HEK293 (cell line): ENCODE results near the gene SOX6.

Experiments
- CTCF ChIA-PET: fragments of 350-600 bp; formaldehyde crosslinking; extraction: SDS; loops from one replicate; lab custom pipeline; 2021; ENCODE audit warnings: antibody characterized with exemption; lab: Yijun Ruan, JAX
- POLR2A ChIA-PET: fragments of 300-600 bp; formaldehyde crosslinking; extraction: SDS; loops from one replicate; lab custom pipeline; 2020; ENCODE audit warnings: antibody characterized with exemption, inconsistent platforms; lab: Yijun Ruan, JAX
- H3K27ac ChIP-seq: fragments of 200-500 bp; sonication (Bioruptor generic); 2 replicates; pipeline ENCODE4 v1.5.1; 2014; ENCODE audit warnings: low read depth, low read length, control low read depth, inconsistent platforms; ENCODE audit errors: extremely low read depth
- H3K36me3 ChIP-seq, 2 experiments: fragments of 200-500 bp in 1 of 2; sonication (Bioruptor generic) in 1 of 2; 1 replicate in 1 of 2; 2 replicates in 1 of 2; pipeline ENCODE4 v1.5.1; 2014 to 2017; ENCODE audit warnings: inconsistent platforms in 2 of 2, low read length in 2 of 2; ENCODE audit not compliant: control insufficient read depth in 2 of 2, insufficient read depth in 1 of 2
- H3K4me1 ChIP-seq: fragments of 200-500 bp; sonication (Bioruptor generic); 2 replicates; pipeline ENCODE4 v1.5.1; 2014; ENCODE audit warnings: mild to moderate bottlenecking, low read length, inconsistent platforms; ENCODE audit not compliant: control insufficient read depth, insufficient read depth
- H3K4me3 ChIP-seq: 2 replicates; pipeline ENCODE4 v1.5.1; 2011; ENCODE audit warnings: low read depth, mild to moderate bottlenecking, control low read depth, low read length, moderate library complexity
- H3K9me3 ChIP-seq: fragments of 200-500 bp; sonication (Bioruptor generic); 2 replicates; pipeline ENCODE4 v1.5.1; 2014; ENCODE audit warnings: low read depth, low read length, inconsistent platforms; ENCODE audit not compliant: control insufficient read depth, insufficient read depth
- ELK4 ChIP-seq: IDR thresholded peaks from 2 replicates; pipeline ENCODE4 v1.6.1; 2011; ENCODE audit warnings: mild to moderate bottlenecking, low read depth, low read length, borderline replicate concordance
- KLF1 ChIP-seq: fragments of 450-650 bp; formaldehyde crosslinking; IDR thresholded peaks from 2 replicates; pipeline ENCODE4 v1.5.1; 2016; ENCODE audit warnings: missing biosample characterization, missing genetic modification characterization
- KLF17 ChIP-seq: fragments of 450-650 bp; formaldehyde crosslinking; IDR thresholded peaks from 2 replicates; pipeline ENCODE4 v1.5.1; 2016; ENCODE audit warnings: missing biosample characterization, missing genetic modification characterization
- MYNN ChIP-seq: fragments of 450-650 bp; formaldehyde crosslinking; IDR thresholded peaks from 2 replicates; pipeline ENCODE4 v1.5.1; 2016; ENCODE audit warnings: missing biosample characterization, missing genetic modification characterization, borderline replicate concordance
- PRDM1 ChIP-seq: fragments of 450-650 bp; formaldehyde crosslinking; IDR thresholded peaks from 2 replicates; pipeline ENCODE4; 2016; ENCODE audit warnings: missing biosample characterization, missing genetic modification characterization
- ZBTB7A ChIP-seq: fragments of 450-650 bp; formaldehyde crosslinking; IDR thresholded peaks from 2 replicates; pipeline ENCODE4 v1.5.1; 2016; ENCODE audit warnings: low read depth, missing biosample characterization, missing genetic modification characterization
- ZNF18 ChIP-seq: fragments of 450-650 bp; formaldehyde crosslinking; IDR thresholded peaks from 2 replicates; pipeline ENCODE4 v1.5.1; 2016; ENCODE audit warnings: missing biosample characterization, missing genetic modification characterization
- ZNF202 ChIP-seq: fragments of 450-650 bp; formaldehyde crosslinking; IDR thresholded peaks from 2 replicates; pipeline ENCODE4 v1.5.1; 2016; ENCODE audit warnings: missing biosample characterization, missing genetic modification characterization, borderline replicate concordance
- ZNF223 ChIP-seq: fragments of 450-650 bp; formaldehyde crosslinking; IDR thresholded peaks from 2 replicates; pipeline ENCODE4 v1.5.1; 2016; ENCODE audit warnings: missing biosample characterization, missing genetic modification characterization
- ZNF280C ChIP-seq: fragments of 450-650 bp; formaldehyde crosslinking; IDR thresholded peaks from 2 replicates; pipeline ENCODE4 v1.5.1; 2016; ENCODE audit warnings: missing biosample characterization, missing genetic modification characterization
- ZNF302 ChIP-seq: fragments of 450-650 bp; formaldehyde crosslinking; IDR thresholded peaks from 2 replicates; pipeline ENCODE4 v1.5.1; 2016; ENCODE audit warnings: missing biosample characterization, missing genetic modification characterization, low read depth
- ZNF366 ChIP-seq: fragments of 450-650 bp; formaldehyde crosslinking; conservative IDR thresholded peaks from 2 replicates; pipeline ENCODE4 v1.5.1; 2016; ENCODE audit warnings: missing biosample characterization, missing genetic modification characterization
- ZNF48 ChIP-seq: fragments of 450-650 bp; formaldehyde crosslinking; IDR thresholded peaks from 2 replicates; pipeline ENCODE4 v1.5.1; 2016; ENCODE audit warnings: missing biosample characterization, missing genetic modification characterization
- ZNF488 ChIP-seq: fragments of 450-650 bp; formaldehyde crosslinking; IDR thresholded peaks from 2 replicates; pipeline ENCODE4 v1.5.1; 2016; ENCODE audit warnings: missing biosample characterization, missing genetic modification characterization
- ZNF521 ChIP-seq: fragments of 450-650 bp; formaldehyde crosslinking; IDR thresholded peaks from 2 replicates; pipeline ENCODE4 v1.5.1; 2017; ENCODE audit warnings: missing biosample characterization, mild to moderate bottlenecking, missing genetic modification characterization
- ZNF529 ChIP-seq: fragments of 450-650 bp; formaldehyde crosslinking; IDR thresholded peaks from 2 replicates; pipeline ENCODE4 v1.5.1; 2017; ENCODE audit warnings: missing genetic modification characterization, missing biosample characterization; ENCODE audit not compliant: insufficient replicate concordance
- ZNF530 ChIP-seq: fragments of 450-650 bp; formaldehyde crosslinking; IDR thresholded peaks from 2 replicates; pipeline ENCODE4 v1.5.1; 2016; ENCODE audit warnings: low read depth, missing biosample characterization, missing genetic modification characterization
- ZNF571 ChIP-seq: fragments of 450-650 bp; formaldehyde crosslinking; IDR thresholded peaks from 2 replicates; pipeline ENCODE4 v1.5.0; 2017; ENCODE audit warnings: missing biosample characterization, missing genetic modification characterization
- ZNF623 ChIP-seq: fragments of 450-650 bp; formaldehyde crosslinking; IDR thresholded peaks from 2 replicates; pipeline ENCODE4 v1.5.1; 2016; ENCODE audit warnings: missing biosample characterization, missing genetic modification characterization
- ZNF658 ChIP-seq: fragments of 450-650 bp; formaldehyde crosslinking; IDR thresholded peaks from 2 replicates; pipeline ENCODE4; 2016; ENCODE audit warnings: missing biosample characterization, missing genetic modification characterization

Gene SOX6

GRCh38 chr11:16318320-16318719, 38.0 kb downstream of the SOX6 start (continued):
- TF ChIP-seq ZNF223 (tag by site-specific recombination) (no peak), ZNF48 (no peak), KLF1 (tag by site-specific recombination) (no peak), ELK4 (no peak), ZNF280C (tag by site-specific recombination) (no peak), ZNF658 (tag by site-specific recombination) (no peak), ZBTB7A (no peak), ZNF521 (tag by site-specific recombination) (no peak)

DNA sequence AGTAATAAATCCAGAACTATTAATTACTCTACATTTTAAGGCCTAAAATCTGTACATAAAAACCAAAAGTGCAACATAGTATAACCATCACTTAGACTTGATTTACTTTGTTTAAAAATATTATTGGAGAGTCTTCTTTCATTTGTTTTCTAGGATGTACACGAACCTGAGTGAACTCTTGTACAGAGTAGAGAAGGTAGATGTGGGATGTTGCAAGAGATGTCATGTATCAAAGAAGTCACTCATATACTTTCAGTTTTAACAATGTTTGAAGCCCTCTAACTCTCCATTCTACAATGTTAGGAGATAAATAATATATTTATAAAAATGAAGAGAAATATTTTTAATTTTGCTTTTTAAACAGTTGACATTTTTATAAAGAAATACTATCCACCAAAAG, 38.6 kb downstream of the SOX6 start:
- POLR2A ChIA-PET = interaction anchor here (0.7 kb wide), 1 partner anchor 16 kb away, joined by 3 read pairs; no protein-coding TSS in a partner anchor
- no peak overlapping the region for H3K27ac ChIP-seq
- CTCF ChIA-PET = no interaction called here

More for the DNA sequence above, 38.6 kb downstream of the SOX6 start:
- TF ChIP-seq ZNF202 (tag by site-specific recombination) (no peak), ZNF366 (tag by site-specific recombination) (no peak), MYNN (tag by site-specific recombination) (no peak), ZNF302 (tag by site-specific recombination) (no peak), ZNF623 (no peak), PRDM1 (tag by site-specific recombination) (no peak), KLF17 (tag by site-specific recombination) (no peak), ZNF488 (tag by site-specific recombination) (no peak), ZNF571 (tag by site-specific recombination) (no peak), ZNF18 (tag by site-specific recombination) (no peak), ZNF529 (tag by site-specific recombination) (no peak), ZNF530 (tag by site-specific recombination) (no peak)
- TF ChIP-seq, all 188 proteins: peak for 0
- no peaks in the 10 kb centered on the region for H3K36me3 ChIP-seq
- H3K9me3 ChIP-seq = no peaks in the 10 kb centered on the region
- H3K4me1 ChIP-seq = no peaks in the 10 kb centered on the region
- H3K4me3 ChIP-seq = no peak overlapping the region
